Keratinocyte (primary cell): ENCODE measurements around the gene KRTAP2-2. TPM values are rescaled to one million over a fixed set of nuclear protein-coding genes. Genes with fewer than 3 reads are reported as not detected.
"Not testable (repeated sequence)": the region's sequence is repeated elsewhere in the genome, so short reads cannot be mapped to it uniquely, and the experiment has no call there.

Source experiments
- DNase-seq: peaks from one replicate; pipeline ENCODE4 v3.0.0-alpha.2; 2011; ENCODE audit warnings: low read depth, missing footprints, low spot score
- FAIRE-seq: peaks from 2 replicates; lab custom pipeline; 2011; peaks lifted over from hg19 to GRCh38; lab: Jason Lieb, UNC
- H2AFZ ChIP-seq: 2 replicates; pipeline ENCODE4 v1.6.0; 2012; ENCODE audit warnings: low read length, control low read depth, inconsistent platforms; ENCODE audit not compliant: control insufficient read depth
- H3K27ac ChIP-seq: 2 replicates; pipeline ENCODE4 v1.5.1; 2011; ENCODE audit warnings: low read length; ENCODE audit not compliant: control insufficient read depth, insufficient read depth
- H3K27me3 ChIP-seq: 3 replicates; pipeline ENCODE4 v1.6.0; 2011; ENCODE audit warnings: low read length; ENCODE audit not compliant: control insufficient read depth, insufficient read depth; ENCODE audit errors: extremely low read depth
- H3K36me3 ChIP-seq, 2 experiments: 2 replicates in 1 of 2; 3 replicates in 1 of 2; pipeline ENCODE4 v1.5.1; 2011; ENCODE audit warnings: low read length in 2 of 2, mild to moderate bottlenecking in 1 of 2; ENCODE audit not compliant: control insufficient read depth in 2 of 2, insufficient read depth in 2 of 2; ENCODE audit errors: extremely low read depth in 1 of 2
- H3K4me1 ChIP-seq: 3 replicates; pipeline ENCODE4 v1.5.1; 2011; ENCODE audit warnings: low read length; ENCODE audit not compliant: control insufficient read depth, insufficient read depth; ENCODE audit errors: extremely low read depth
- H3K4me2 ChIP-seq: 3 replicates; pipeline ENCODE4 v1.6.0; 2011; ENCODE audit warnings: low read depth, low read length; ENCODE audit not compliant: control insufficient read depth, insufficient read depth; ENCODE audit errors: extremely low read depth
- H3K4me3 ChIP-seq, 3 experiments: fragments of 200-600 bp in 1 of 3; sonication (generic) in 1 of 3; 2 replicates in 2 of 3; 3 replicates in 1 of 3; pipeline ENCODE4 v1.5.1; 2011 to 2016; ENCODE audit warnings: low read length in 3 of 3, mild to moderate bottlenecking in 3 of 3, control low read depth in 2 of 3, inconsistent platforms in 1 of 3, low read depth in 1 of 3, mixed read lengths in 1 of 3, mixed run types in 1 of 3, moderate library complexity in 1 of 3; ENCODE audit not compliant: control insufficient read depth in 2 of 3, insufficient read depth in 2 of 3; ENCODE audit errors: extremely low read depth in 1 of 3
- H3K79me2 ChIP-seq: 2 replicates; pipeline ENCODE4 v1.6.0; 2012; ENCODE audit warnings: low read length; ENCODE audit not compliant: control insufficient read depth, insufficient read depth
- H3K9ac ChIP-seq: 3 replicates; pipeline ENCODE4 v1.6.0; 2011; ENCODE audit warnings: low read length; ENCODE audit not compliant: control insufficient read depth, insufficient read depth; ENCODE audit errors: extremely low read depth
- H3K9me1 ChIP-seq: 3 replicates; pipeline ENCODE4 v1.6.0; 2011; ENCODE audit warnings: low read length; ENCODE audit not compliant: control insufficient read depth, insufficient read depth; ENCODE audit errors: extremely low read depth
- H3K9me3 ChIP-seq: 2 replicates; pipeline ENCODE4 v1.5.1; 2012; ENCODE audit warnings: low read depth, low read length; ENCODE audit not compliant: control insufficient read depth
- H4K20me1 ChIP-seq: 3 replicates; pipeline ENCODE4 v1.6.0; 2011; ENCODE audit warnings: low read length; ENCODE audit not compliant: control insufficient read depth, insufficient read depth; ENCODE audit errors: extremely low read depth
- CTCF ChIP-seq, 3 experiments: IDR thresholded peaks in 1 of 3; conservative IDR thresholded peaks in 1 of 3; optimal IDR thresholded peaks in 1 of 3; 2 replicates in 2 of 3; 3 replicates in 1 of 3; pipeline versions ENCODE3 to v1.5.1; 2011; ENCODE audit warnings: low read length in 3 of 3, mild to moderate bottlenecking in 3 of 3, moderate library complexity in 2 of 3, control low read depth in 1 of 3, inconsistent platforms in 1 of 3; ENCODE audit not compliant: insufficient read depth in 2 of 3; ENCODE audit errors: extremely low read depth in 1 of 3
- EZH2 ChIP-seq: IDR thresholded peaks from one replicate; pipeline ENCODE4 v1.6.1; 2012; ENCODE audit warnings: inconsistent platforms, mild to moderate bottlenecking, low read length, moderate library complexity
- dilution Hi-C: fragments of 300-500 bp; cut with MboI; formaldehyde crosslinking; loops from one replicate; pipeline ENCODE4 v1.7.0; 2020; ENCODE audit warnings: low sequenced_read_pairs; ENCODE audit not compliant: extremely low pct_ligation_motif_present
- polyA plus RNA-seq, 5 experiments: library from polyadenylated mRNA; depleted of rRNA in 3 of 5; stranded (reverse) in 3 of 5; stranded (forward) in 1 of 5; unstranded in 1 of 5; fragments of >200 nt; gene quantifications; 1 replicate in 1 of 5; 2 replicates in 3 of 5; 3 replicates in 1 of 5; pipeline versions ENCODE4 v1.2.1 to v1.2.3, GENCODE V29; 2011 to 2012; ENCODE audit warnings: missing spikeins in 2 of 5, low read depth in 1 of 5, low replicate concordance in 1 of 5

Gene KRTAP2-2
- polyA plus RNA-seq, 1 donor (not counting 4 experiments of a cell fraction or from before 2014, with no cell fraction given): not detected

- H3K4me3 ChIP-seq: no peak overlapping the region
- H4K20me1 ChIP-seq: no peaks in the 10 kb centered on the region
- peak overlapping the region; percentile 32 for H2AFZ ChIP-seq
- DNase-seq (no peak), FAIRE-seq (peak; percentile 70)
- H3K36me3 ChIP-seq: no peaks in the 10 kb centered on the region
- no peaks in the 10 kb centered on the region for H3K79me2 ChIP-seq
- H3K9ac ChIP-seq: no peak overlapping the region
- H3K27me3 ChIP-seq: no peaks in the 10 kb centered on the region
- dilution Hi-C loops: no loop called here
- no peak overlapping the region for H3K27ac ChIP-seq
- H3K9me3 ChIP-seq: no peaks in the 10 kb centered on the region
- no peak overlapping the region for H3K4me2 ChIP-seq
- TF ChIP-seq CTCF (optimal IDR thresholded peaks at IDR 0.05 in 1 of 3, IDR thresholded peaks at IDR 0.05 in 1 of 3, conservative IDR thresholded peaks at IDR 0.05 in 1 of 3; ENCODE audit: extremely low read depth in 1 of 3, insufficient read depth in 2 of 3, low read length in 3 of 3) (no peak), EZH2 (no peak)
- H3K4me1 ChIP-seq: peaks cover 13% of the 10 kb centered on the region
- H3K9me1 ChIP-seq: no peaks in the 10 kb centered on the region
Measured at GRCh38 chr17:41049110-41049509, 5.9 kb downstream of the KRTAP2-2 start.

- dilution Hi-C loops: no loop called here
- H3K27ac ChIP-seq: no peak overlapping the region
Measured at GRCh38 chr17:41048441-41048840, 6.6 kb downstream of the KRTAP2-2 start.

GRCh38 chr17:41046735-41047465 is 8.1 kb downstream of the KRTAP2-2 start, which contains the start of gene KRTAP2-1:
TSS of gene KRTAP2-1 (minus strand) at chr17:41047316. CDS start at chr17:41047267, 49 bp downstream.
- H3K36me3 ChIP-seq, H3K9me3 ChIP-seq, FAIRE-seq, dilution Hi-C loops, H3K27me3 ChIP-seq, H3K79me2 ChIP-seq, H3K4me2 ChIP-seq, H4K20me1 ChIP-seq, H3K9me1 ChIP-seq, H3K27ac ChIP-seq, H3K4me3 ChIP-seq, DNase-seq, H3K9ac ChIP-seq, H2AFZ ChIP-seq: not testable (repeated sequence)
- peaks cover 13% of the 10 kb centered on the region for H3K4me1 ChIP-seq

More at GRCh38 chr17:41048441-41048840, 6.6 kb downstream of the KRTAP2-2 start:
- H3K79me2 ChIP-seq: no peaks in the 10 kb centered on the region
- peak overlapping the region; percentile 32 for H2AFZ ChIP-seq
- no peak overlapping the region for H3K9ac ChIP-seq
- no peak overlapping the region for H3K4me3 ChIP-seq
- DNase-seq (no peak), FAIRE-seq (peak; percentile 91)
- no peak for TF ChIP-seq CTCF (optimal IDR thresholded peaks at IDR 0.05 in 1 of 3, IDR thresholded peaks at IDR 0.05 in 1 of 3, conservative IDR thresholded peaks at IDR 0.05 in 1 of 3; ENCODE audit: extremely low read depth in 1 of 3, insufficient read depth in 2 of 3, low read length in 3 of 3)
- no peak for TF ChIP-seq EZH2
- H3K4me2 ChIP-seq: peak overlapping the region; percentile 31
- H3K36me3 ChIP-seq: no peaks in the 10 kb centered on the region
- no peaks in the 10 kb centered on the region for H3K9me1 ChIP-seq
- H3K27me3 ChIP-seq: no peaks in the 10 kb centered on the region
- H3K9me3 ChIP-seq: no peaks in the 10 kb centered on the region
- H3K4me1 ChIP-seq: peaks cover 13% of the 10 kb centered on the region
- H4K20me1 ChIP-seq: no peaks in the 10 kb centered on the region
